OCI-M2 (cell line): ENCODE measurements around the gene PTPDC1.

Source experiments
- DNase-seq: peaks from one replicate; lab custom pipeline; 2025; ENCODE audit not compliant: unreplicated experiment; lab: John Stamatoyannopoulos, UW

PTPDC1 gene

GRCh38 chr9:94140418-94140780 lies 56.1 kb downstream of the PTPDC1 start:
- DNase-seq = no peak

- DNase-seq = no peak
Observed at GRCh38 chr9:94140791-94141790, 56.8 kb downstream of the PTPDC1 start.

DNA sequence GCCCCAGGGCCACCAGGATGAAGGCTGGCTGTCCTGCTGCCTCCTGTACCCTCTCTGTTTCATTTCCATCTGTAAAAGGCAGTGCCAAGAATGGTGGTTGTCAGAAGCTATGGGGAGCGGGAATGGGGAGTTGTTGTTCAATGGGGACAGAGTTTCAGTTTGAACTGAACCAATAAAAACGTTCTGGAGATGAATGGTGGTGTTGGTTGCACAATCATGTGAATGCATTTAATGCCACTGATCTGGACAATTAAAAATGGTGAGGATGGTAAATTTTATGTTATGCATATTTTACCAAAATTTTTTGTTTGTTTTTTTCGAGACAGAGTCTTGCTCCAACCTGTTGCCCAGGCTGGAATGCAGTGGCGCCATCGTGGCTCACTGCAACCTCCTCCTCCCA lies 58.1 kb downstream of the PTPDC1 start:
- DNase-seq = no peak

- DNase-seq = no peak
Observed at GRCh38 chr9:94144394-94144793, 60.1 kb downstream of the PTPDC1 start.

GRCh38 chr9:94145640-94146039 lies 61.4 kb downstream of the PTPDC1 start:
- DNase-seq = no peak

DNA sequence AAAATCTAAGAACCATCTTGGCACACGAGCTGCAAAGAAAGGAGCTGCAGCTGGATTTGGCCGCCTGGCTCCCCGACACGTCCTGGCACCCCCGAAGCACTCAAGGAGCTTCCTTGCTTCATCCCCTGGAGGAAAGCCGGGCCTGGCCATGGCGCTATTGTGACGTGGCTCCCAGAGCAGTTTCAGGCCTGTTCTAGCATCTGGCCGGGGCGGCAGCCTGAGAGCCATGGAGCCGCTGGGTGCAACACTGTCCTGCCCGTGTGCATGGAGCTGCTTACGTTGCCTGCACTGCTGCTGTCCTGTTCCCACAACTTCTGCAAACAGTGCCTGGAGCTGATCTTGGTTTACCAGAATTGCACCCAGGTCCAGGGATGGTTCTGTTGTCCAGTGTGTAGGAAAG lies 63.5 kb downstream of the PTPDC1 start:
- no peak for DNase-seq

DNA sequence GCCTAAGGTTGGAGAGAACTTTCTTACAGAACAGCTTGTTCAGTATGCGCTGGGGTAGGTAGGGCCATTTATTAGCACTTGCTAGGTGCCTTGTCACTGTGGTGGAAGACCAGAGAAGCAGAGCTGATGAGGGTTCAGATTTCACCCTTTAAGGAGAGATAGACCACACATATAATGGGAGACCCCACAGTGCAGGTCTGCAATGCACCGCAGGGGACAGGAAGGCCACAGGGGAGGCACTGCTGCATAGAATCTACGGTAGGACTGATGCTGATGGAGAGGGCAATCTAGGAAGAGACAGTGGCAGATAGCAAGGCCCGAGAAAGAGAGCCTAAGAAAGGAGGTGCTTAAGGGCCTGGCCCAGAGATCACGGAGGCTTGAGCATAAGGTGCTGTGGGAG lies 64.2 kb downstream of the PTPDC1 start:
- no peak for DNase-seq

DNA sequence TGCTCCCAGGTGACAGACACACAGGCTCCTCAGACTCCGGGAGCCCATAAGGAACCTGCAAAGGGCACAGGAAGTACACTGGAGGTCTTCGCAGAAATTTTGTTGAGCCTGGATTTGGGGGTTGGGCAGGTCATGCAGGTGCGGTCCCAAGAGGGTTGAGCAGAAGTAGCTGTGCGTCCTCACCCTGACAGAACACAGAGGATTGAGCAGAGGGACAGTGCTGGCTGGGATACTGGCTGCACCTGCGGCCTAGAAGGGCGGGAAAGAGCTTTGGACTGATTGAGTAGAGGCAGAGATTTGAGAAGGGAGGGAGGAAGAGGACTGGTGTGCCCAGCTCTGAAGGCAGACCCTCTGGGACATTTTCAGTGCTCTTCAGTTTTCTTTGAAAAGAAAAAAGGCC lies 65.4 kb downstream of the PTPDC1 start:
- DNase-seq = no peak

- DNase-seq = no peak
Observed at GRCh38 chr9:94150279-94150828, 66.1 kb downstream of the PTPDC1 start.

DNA sequence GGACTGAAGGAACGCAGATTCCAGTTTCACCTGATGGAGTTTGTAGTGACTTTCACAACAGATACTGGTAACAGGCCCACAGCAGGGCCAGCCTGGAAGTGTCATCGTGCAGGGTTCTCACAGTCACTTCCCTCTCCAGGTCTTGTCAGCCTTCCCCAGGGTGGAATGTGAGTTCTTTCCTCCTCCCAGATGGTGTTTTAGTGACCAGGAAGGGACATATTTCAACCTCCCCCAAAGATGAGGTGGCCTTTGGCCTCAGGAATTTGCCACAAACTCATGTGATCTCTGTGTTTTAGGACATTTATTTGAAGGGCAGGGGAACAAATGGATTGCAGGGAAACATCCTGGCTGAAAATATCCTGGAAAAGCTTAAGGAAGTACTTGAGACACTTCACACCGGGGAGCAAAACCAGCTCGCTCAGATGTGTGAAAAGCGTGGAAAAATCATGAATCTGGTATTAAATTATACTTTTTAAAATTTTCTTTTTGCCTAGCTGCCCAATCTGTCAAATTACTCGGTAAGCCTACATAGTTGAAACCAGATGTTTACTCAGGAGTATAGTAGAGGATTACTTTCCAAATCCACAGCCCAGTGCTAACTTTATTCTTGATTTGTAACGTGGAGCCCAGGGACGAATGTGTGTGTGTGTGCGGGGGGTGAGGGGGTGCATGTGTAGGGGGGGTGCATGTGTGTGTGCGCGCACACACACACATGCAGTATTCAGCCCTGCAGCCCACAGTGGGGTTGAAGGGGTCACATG lies 66.8 kb downstream of the PTPDC1 start:
- no peak for DNase-seq

- DNase-seq = no peak
Observed at GRCh38 chr9:94153905-94154304, 69.6 kb downstream of the PTPDC1 start.

DNA sequence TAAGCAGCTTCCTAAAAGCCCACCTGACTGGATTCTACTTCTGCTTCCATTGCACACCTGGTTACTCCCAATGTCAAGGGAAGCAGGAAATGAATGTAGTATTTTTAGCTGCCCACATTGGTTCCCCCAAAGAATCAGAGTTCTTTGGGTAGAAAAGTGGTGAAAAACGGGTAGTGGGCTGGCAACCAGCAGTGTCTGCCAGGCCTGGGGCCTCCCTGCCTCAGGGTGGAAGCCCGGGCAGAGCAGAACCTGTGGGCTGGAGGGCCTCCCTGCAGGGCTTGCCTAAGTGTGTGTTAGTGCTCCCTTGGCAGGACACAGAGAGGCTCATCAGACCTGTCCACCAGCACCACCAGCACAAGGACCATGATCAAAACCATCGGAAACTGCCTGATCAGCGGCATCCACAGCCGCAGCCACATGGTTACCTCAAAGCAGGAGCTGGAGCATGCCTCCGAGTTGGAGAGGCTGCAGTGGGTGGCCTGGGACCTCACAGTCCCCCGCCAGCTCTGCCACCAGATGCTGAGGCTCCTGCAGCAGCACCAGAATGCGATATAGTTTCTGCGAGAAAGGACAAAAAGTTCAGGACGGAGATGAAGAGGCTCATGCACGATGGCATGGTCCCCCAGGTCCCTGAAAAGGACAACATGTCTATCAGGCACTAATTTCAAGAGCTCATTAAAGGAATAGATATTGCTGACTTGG lies 72.2 kb downstream of the PTPDC1 start:
- no peak for DNase-seq

DNA sequence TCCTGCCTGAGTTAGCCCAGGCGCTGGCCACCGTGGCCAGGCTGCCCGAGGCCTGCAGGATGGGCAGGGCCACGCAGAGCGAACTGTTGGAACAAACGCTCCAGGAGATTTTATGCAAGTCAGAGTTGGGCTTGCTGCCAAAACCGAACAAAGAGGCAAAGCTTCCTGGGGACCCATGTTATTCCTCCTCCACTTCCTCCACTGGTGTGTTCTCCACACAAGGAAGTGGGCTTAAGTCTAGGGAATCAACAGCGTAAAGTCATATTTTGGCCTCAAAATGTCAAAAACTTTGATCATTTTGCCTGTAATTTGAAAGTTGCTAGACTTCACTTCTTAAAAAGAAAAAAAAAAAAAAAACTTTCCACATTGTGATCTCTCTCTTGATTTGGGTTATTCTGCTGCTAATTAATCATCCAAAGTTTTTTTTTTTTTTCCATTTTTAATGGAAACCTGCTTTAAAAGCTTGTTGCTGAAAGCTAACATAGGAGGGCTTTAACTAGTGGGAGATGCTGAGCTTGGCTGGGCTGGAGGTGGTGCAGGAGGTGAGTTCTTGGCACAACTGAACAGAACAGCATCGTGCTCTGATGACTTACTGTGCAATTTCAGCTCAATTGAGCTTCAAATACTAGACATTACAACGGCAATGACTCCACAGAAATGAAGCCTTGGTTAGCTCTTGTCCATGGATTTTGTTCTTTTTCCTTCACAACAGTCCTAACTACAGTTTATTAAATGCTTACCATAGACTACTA lies 73.0 kb downstream of the PTPDC1 start:
- no peak for DNase-seq
